ENCODE measurements around the gene ANKRD40. TPM values are rescaled to one million over a fixed set of nuclear protein-coding genes. Genes with fewer than 3 reads are reported as not detected.

Gene ANKRD40
- total RNA-seq, 1 donor = 59.6 TPM

DNA sequence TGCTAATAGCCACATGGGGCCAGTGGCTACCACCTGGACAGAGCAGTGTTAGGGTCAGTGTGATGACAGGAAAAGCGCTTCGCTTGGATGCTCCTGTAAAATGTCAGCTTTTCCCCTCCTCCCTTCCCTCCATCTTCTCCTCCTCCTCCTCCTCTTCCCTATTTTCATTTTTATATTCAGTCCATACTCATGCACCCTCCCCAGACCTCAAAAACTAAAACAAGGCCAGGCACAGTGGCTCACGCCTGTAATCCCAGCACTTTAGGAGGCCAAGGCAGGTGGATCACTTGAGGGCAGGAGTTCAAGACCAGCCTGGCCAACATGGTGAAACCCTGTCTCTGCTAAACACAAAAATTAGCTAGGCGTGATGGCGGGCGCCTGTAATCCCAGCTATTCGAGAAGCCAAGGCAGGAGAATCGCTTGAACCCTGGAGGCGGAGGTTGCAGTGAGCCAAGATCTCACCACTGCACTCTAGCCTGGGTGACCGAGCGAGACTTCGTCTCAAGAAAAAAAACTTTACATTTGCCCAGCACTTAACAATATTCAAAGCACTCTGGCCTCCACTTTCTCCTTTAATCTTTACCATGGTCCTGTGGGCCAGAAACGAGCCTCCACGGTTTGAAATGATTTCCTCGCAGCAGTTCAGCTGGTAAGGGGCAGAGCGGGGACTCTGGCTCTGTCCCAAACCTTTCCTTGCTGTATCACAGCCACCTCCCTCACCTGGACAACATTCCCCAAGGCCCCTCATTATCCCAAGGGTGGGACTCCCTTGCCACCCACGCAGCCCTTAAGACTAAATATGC is 21.8 kb downstream of the ANKRD40 start:
- H3K4me3 ChIP-seq (ENCODE audit: low read depth, low read length) = no peak overlapping the region
- TF ChIP-seq, protein P1, sequence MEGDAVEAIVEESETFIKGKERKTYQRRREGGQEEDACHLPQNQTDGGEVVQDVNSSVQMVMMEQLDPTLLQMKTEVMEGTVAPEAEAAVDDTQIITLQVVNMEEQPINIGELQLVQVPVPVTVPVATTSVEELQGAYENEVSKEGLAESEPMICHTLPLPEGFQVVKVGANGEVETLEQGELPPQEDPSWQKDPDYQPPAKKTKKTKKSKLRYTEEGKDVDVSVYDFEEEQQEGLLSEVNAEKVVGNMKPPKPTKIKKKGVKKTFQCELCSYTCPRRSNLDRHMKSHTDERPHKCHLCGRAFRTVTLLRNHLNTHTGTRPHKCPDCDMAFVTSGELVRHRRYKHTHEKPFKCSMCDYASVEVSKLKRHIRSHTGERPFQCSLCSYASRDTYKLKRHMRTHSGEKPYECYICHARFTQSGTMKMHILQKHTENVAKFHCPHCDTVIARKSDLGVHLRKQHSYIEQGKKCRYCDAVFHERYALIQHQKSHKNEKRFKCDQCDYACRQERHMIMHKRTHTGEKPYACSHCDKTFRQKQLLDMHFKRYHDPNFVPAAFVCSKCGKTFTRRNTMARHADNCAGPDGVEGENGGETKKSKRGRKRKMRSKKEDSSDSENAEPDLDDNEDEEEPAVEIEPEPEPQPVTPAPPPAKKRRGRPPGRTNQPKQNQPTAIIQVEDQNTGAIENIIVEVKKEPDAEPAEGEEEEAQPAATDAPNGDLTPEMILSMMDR (IDR thresholded peaks at IDR 0.05; ENCODE audit: insufficient read depth, low read depth, low read length) = no peak
- no peak for DNase-seq (ENCODE audit: low read depth)

DNA sequence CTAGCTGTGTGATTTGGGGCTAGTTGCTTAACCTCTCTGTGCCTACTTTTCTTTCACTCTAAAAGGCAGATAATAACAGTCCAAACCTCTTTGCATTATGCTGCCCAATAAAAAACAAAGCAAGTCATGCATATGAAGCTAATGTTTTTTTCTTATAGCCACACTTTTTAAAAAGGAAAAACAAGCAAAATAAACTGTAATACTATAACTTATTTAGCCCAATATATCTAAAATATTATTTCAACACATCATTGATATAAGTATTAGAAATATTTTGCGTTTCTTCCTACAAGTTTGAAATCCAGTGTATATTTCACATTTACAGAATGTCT is 22.4 kb downstream of the ANKRD40 start:
- no peak overlapping the region for H3K4me3 ChIP-seq (ENCODE audit: low read depth, low read length)
- TF ChIP-seq, protein P1 (IDR thresholded peaks at IDR 0.05; ENCODE audit: insufficient read depth, low read depth, low read length) = no peak
- no peak for DNase-seq (ENCODE audit: low read depth)

DNA sequence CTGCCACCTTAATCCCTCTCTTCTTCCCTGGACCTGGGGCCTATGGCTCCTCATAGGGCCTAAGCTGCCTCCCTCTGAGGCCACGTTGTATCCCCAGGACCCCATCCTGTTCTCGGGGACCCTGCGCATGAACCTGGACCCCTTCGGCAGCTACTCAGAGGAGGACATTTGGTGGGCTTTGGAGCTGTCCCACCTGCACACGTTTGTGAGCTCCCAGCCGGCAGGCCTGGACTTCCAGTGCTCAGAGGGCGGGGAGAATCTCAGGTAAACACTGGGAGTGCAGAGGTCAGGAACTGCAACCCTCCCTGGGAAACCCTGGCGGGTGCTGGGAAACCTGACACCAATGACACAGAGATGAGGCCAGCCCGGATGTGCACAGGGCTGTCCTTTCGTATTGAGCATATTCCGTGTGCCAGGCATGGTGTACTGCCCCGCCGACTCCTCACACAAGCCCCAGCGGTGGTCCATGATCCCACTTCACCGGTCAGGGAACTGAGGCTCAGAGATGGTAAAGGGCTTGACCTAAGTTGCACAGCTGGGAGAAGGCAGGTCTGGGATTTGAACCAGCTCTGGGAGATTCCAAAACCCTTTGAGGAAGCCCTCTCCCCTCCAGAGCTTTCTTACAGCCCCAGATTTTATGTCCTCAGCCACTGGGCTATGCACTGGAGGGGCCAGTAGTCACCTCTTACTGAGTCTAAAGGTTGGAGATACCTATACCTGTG is 22.9 kb downstream of the ANKRD40 start:
- H3K4me3 ChIP-seq (ENCODE audit: low read depth, low read length) = no peak overlapping the region
- TF ChIP-seq, protein P1 (IDR thresholded peaks at IDR 0.05; ENCODE audit: insufficient read depth, low read depth, low read length) = no peak
- no peak for DNase-seq (ENCODE audit: low read depth)

DNA sequence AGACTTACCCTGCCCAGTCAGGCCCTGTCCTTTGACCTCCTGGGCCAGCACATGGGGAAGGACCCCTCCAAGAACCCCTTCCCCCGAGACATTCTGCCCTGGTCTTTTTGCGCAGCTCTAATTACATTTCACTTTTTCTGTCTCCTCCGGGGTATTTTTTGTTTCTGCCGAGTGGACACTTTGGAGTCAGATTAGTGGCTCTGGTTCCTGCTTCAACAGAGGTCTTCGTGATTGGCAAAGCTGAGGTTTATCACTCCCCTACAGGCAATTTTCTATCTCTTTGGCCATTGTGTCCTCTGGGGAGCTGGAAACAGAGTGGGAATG is 23.5 kb downstream of the ANKRD40 start:
- no peak overlapping the region for H3K4me3 ChIP-seq (ENCODE audit: low read depth, low read length)
- TF ChIP-seq, protein P1 (IDR thresholded peaks at IDR 0.05; ENCODE audit: insufficient read depth, low read depth, low read length) = no peak
- DNase-seq (ENCODE audit: low read depth) = no peak

DNA sequence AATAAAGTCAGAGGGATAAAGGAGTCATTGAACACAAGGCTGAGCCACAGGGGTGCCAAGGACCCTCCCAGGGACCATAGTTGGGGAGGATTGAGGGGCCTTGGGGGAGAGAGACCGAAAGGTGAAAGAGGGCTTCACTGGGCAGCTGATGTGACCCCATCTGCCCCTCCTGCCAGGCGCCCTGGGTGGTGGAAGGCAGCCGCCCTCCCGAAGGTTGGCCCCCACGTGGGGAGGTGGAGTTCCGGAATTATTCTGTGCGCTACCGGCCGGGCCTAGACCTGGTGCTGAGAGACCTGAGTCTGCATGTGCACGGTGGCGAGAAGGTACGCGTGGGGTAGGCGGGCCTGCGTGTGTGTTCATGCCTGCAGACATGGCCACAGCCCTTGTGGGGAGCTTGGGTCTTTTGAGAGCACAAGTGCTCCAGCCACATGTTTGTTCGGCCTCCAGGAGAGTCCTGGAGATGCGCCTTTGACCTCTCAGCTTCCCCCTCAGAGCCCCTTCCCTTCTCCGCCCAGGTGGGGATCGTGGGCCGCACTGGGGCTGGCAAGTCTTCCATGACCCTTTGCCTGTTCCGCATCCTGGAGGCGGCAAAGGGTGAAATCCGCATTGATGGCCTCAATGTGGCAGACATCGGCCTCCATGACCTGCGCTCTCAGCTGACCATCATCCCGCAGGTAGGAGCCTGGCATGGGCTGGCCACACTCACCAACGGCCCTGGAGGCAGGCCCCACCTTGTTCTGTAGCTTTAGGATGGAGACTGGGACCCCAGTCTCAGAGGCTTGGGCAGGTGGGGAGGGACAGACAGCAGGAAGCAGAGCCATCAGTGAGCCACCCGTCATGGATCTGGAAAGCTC is 24.1 kb downstream of the ANKRD40 start:
- no peak for DNase-seq (ENCODE audit: low read depth)
- TF ChIP-seq, protein P1 (IDR thresholded peaks at IDR 0.05; ENCODE audit: insufficient read depth, low read depth, low read length) = no peak

DNA sequence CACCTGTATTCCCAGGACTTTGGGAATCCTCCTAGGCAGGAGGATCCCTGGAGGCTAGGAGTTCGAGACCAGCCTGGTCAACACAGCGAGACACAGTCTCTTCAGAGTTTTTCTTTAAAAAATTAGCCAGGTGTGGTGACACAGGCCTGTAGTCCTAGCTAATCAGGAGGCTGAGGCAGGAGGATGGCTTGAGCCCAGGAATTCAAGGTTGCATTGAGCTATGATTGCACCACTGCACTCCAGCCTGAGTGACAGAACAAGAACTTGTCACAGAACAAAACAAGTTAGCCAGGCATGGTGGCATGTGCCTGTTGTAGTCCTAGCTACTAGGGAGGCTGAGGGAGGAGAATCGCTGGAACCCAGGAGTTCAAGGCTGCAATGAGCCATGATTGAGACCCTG is 24.8 kb downstream of the ANKRD40 start:
- DNase-seq (ENCODE audit: low read depth) = no peak
- TF ChIP-seq, protein P1 (IDR thresholded peaks at IDR 0.05; ENCODE audit: insufficient read depth, low read depth, low read length) = no peak
- no peak overlapping the region for H3K4me3 ChIP-seq (ENCODE audit: low read depth, low read length)

More for the DNA sequence above, 24.1 kb downstream of the ANKRD40 start:
- H3K4me3 ChIP-seq (ENCODE audit: low read depth, low read length) = no peak overlapping the region
